Measurements from ENCODE around the gene PIK3R3. TPM values are rescaled to one million over a fixed set of nuclear protein-coding genes. Genes with fewer than 3 reads are reported as not detected.
A peak's percentile ranks its signal among the peaks of the same experiment; 100 is the strongest.
"Not testable (repeated sequence)": the region's sequence is repeated elsewhere in the genome, so short reads cannot be mapped to it uniquely, and the experiment has no call there.

PIK3R3 gene
- total RNA-seq, 2 donors from 2014 or later, result 3.3 to 7.4 TPM

DNA sequence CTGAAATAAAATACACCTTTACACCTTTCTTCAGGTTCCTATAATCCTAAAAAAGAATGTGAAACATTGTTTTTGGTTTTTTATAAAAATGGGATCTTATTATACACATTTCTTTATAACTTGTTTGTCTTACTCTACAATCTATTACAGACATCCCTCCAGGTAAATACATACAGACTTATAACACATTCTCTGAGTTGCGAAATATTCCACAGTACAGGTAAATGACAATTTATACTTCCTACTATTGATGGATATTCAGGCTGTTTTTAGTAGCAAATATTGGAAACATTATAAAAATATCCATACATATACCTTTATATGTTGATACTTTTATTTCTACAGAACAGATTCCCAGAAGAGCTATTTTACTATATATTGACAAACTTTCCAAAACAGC lies 20.3 kb downstream of the PIK3R3 start:
- Mint-ChIP-seq H3K27me3 (no peaks in the 10 kb centered on the region), H3K4me1 (ENCODE audit: low read depth in 2 of 2) (no peaks in the 10 kb centered on the region), H3K36me3 (no peaks in the 10 kb centered on the region), H3K9me3 (no peaks in the 10 kb centered on the region), H3K4me3 (no peak overlapping the region), H3K27ac (no peak overlapping the region)
- ATAC-seq (no peak), DNase-seq (ENCODE audit: low spot score) (no peak)

DNA sequence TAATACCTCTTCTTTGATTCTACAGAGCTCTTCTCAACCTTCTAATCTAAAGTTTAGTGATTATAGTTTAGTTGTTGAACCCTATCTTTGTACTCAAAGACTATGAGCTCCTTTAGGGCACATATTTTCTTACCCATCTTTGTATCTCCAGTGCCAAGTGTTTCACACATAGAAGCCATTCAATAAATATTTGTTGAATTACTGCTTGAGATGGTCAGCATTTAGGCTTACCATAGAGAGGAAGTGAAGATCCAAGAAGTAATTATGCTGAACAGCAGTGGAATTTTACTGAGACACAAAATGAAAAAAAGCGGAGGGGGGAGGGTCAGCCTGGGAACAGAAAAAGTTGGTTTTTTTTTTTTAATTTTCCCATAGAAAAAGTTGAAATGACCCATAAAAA lies 21.9 kb downstream of the PIK3R3 start:
- Mint-ChIP-seq H3K9me3 (no peaks in the 10 kb centered on the region), H3K4me1 (ENCODE audit: low read depth in 2 of 2) (no peaks in the 10 kb centered on the region), H3K27ac (no peak overlapping the region), H3K4me3 (no peak overlapping the region), H3K36me3 (no peaks in the 10 kb centered on the region), H3K27me3 (no peaks in the 10 kb centered on the region)
- no peak for DNase-seq (ENCODE audit: low spot score)
- ATAC-seq, result no peak

DNA sequence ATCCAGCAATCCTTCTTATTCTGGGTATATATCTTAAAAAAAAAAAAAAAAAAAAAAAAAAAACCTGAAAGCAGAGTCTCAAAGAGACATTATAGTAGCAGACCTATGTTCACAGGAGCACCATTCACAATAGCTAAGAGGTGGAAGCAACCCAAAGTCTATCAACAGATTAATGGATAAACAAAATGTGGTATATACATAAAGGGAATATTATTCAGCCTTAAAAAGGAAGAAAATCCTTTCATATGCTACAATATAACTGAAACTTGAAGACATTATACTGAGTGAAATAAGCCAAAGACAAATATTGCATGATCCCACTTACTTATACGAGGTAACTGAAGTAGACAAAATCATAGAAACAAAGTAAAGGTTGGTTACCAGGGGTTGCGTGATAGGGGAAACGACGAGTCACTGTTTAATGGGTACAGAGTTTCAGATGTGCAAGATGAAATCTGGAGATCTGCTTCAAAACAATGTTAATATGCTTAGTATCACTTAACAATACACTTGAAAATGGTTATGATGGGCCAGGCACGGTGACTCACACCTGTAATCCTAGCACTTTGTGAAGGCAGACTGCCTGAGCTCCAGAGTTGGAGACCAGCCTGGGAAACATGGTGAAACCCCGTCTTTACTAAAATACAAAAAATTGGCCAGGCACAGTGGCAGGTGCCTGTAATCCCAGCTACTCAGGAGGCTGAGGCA lies 29.5 kb downstream of the PIK3R3 start:
- no peak for ATAC-seq
- no peak for DNase-seq (ENCODE audit: low spot score)
- Mint-ChIP-seq H3K9me3 (no peaks in the 10 kb centered on the region), H3K27ac (no peak overlapping the region), H3K27me3 (no peaks in the 10 kb centered on the region), H3K36me3 (peaks cover 10% of the 10 kb centered on the region), H3K4me3 (no peak overlapping the region), H3K4me1 (ENCODE audit: low read depth in 2 of 2) (peaks cover 0 to 5% of the 10 kb centered on the region in 2 donors)

DNA sequence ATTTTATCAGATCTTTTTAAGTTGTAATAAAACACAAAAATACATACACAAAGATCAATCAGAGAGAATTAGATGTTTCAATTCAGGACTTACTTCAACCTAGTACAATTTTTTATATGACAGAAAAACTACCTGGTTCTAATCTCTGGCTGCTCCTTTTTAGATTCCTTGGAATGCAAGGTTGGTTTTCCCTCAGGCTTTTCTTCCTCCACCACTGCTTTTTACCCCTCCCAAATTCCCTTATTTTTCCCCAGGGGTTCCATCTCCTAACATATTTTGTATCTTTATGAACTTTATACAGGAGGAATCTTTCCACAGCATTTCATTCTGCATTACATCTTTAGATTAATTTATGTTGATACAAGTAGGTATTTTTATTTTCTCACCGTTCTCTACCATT lies 33.2 kb downstream of the PIK3R3 start:
- H3K36me3 Mint-ChIP-seq, result peaks cover 10% of the 10 kb centered on the region
- H3K9me3 Mint-ChIP-seq, result no peaks in the 10 kb centered on the region
- no peak overlapping the region for H3K4me3 Mint-ChIP-seq
- H3K27me3 Mint-ChIP-seq, result no peaks in the 10 kb centered on the region
- no peak for DNase-seq (ENCODE audit: low spot score)
- no peak overlapping the region for H3K27ac Mint-ChIP-seq
- no peak for ATAC-seq
- H3K4me1 Mint-ChIP-seq (ENCODE audit: low read depth in 2 of 2), result peaks cover 0 to 8% of the 10 kb centered on the region in 2 donors

DNA sequence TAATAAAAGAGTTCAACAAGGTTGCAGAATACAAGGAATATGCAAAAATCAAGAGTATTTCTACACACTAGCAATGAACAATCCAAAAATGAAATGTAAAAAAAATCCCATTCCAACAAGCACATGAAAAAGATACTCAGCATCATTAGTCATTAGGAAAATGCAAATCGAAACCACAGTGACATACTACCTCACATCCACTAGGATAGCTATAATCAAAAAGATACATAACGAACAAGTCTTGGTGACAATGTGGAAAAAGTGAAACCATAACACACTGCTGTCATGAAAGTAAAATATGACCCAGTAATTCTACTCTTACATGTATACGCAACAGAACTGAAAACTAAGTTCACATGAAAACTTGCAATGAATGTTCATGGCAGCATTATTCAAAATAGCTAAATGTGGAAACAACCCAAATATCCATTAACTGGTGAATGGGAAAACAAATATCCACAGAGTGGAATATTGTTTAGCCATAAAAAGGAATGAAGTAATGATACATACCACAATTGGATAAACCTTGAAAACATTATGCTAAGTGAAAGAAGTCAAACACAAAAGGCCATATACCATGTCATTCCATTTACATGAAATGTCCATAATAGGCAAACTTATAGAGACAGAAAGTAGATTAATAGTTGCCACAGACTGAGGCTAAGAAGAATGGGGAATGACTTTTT lies 34.3 kb downstream of the PIK3R3 start:
- Mint-ChIP-seq H3K9me3 (no peaks in the 10 kb centered on the region), H3K27ac (no peak overlapping the region), H3K4me1 (ENCODE audit: low read depth in 2 of 2) (peaks cover 0 to 8% of the 10 kb centered on the region in 2 donors), H3K4me3 (no peak overlapping the region), H3K36me3 (peaks cover 10% of the 10 kb centered on the region), H3K27me3 (no peaks in the 10 kb centered on the region)
- peak in 1 of 2 donors; percentile 61 for ATAC-seq
- no peak for DNase-seq (ENCODE audit: low spot score)

DNA sequence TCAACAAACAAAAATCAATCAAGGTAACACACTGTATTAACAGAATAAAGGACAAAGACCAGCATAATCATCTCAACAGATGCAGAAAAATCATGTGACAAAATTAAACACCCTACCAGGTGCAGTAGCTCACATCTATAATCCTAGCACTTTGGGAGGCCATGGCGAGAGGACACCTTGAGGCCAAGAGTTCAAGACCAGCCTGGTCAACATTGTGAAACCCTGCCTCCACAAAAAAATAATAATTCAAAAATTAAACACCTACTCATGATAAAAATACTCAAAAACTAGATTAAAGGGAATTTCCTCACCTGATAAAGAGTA lies 35.3 kb downstream of the PIK3R3 start:
- DNase-seq (ENCODE audit: low spot score) (no peak), ATAC-seq (no peak)
- H3K4me3 Mint-ChIP-seq, result no peak overlapping the region
- no peak overlapping the region for H3K27ac Mint-ChIP-seq
- no peaks in the 10 kb centered on the region for H3K27me3 Mint-ChIP-seq
- peaks cover 0 to 8% of the 10 kb centered on the region in 2 donors for H3K4me1 Mint-ChIP-seq (ENCODE audit: low read depth in 2 of 2)
- H3K36me3 Mint-ChIP-seq, result peaks cover 10% of the 10 kb centered on the region
- no peaks in the 10 kb centered on the region for H3K9me3 Mint-ChIP-seq

DNA sequence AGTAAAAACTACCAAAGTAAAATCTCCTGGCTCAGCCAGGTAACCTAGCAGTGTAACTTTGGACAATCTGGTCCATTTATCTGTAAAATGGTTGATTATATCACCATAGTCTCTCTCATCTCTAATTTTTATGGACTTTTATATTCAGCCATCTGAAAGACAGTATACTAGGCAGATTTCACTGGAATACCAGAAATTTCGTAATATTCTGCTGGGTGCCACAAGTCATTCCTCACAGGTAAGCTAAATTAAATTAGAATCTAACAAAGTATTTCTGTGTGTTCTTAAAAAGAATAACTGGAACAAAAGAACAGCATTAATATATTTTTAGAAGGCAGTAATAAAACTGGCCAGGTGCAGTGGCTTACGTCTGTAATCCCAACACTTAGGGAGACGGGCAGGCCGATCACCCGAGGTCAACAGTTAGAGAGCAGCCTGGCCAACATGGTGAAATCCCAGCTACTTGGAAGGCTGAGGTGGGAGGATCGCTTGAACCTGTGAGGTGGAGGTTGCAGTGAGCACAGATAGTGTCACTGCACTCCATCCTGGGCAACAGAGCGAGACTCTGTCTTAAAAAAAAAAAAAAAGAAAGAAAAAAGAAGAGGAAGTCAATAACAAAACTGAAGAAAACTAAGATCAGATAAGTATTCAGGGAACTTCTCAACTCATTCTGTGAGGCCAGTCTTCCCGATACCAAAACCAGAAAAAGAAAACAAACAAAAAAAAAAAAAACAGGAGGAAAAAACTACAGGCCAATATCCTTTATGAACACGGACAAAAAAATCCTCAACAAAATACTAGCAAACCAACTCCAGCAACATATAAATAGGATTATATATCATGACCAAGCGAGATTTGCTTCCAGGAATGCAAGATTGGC lies 35.9 kb downstream of the PIK3R3 start:
- DNase-seq (ENCODE audit: low spot score), result no peak
- peak overlapping the region in 1 of 2 donors; percentile 42 for H3K27ac Mint-ChIP-seq
- H3K4me3 Mint-ChIP-seq, result no peak overlapping the region

DNA sequence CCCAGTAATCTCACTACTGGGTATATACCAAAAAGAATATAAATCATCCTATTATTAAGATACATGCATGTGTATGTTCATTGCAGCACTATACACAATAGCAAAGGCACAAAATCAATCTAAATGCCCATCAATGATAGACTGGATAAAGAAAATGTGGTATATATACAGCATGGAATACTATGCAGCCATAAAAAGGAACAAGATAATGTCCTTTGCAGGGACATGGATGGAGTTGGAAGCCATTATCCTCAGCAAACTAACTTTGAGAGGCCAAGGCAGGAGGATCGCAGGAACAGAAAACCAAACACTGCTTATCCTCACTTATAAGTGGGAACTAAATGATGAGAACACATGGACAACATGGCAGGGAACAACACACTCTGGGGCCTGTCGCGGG lies 37.3 kb downstream of the PIK3R3 start:
- H3K4me1 Mint-ChIP-seq (ENCODE audit: low read depth in 2 of 2); H3K27me3 Mint-ChIP-seq; H3K4me3 Mint-ChIP-seq; H3K27ac Mint-ChIP-seq; ATAC-seq; H3K9me3 Mint-ChIP-seq; DNase-seq (ENCODE audit: low spot score): not testable (repeated sequence)
- peaks cover 10% of the 10 kb centered on the region for H3K36me3 Mint-ChIP-seq

More for the DNA sequence above, 35.9 kb downstream of the PIK3R3 start:
- ATAC-seq, result no peak
- Mint-ChIP-seq H3K9me3 (no peaks in the 10 kb centered on the region), H3K4me1 (ENCODE audit: low read depth in 2 of 2) (peaks cover 0 to 8% of the 10 kb centered on the region in 2 donors), H3K27me3 (no peaks in the 10 kb centered on the region), H3K36me3 (peaks cover 10% of the 10 kb centered on the region)

DNA sequence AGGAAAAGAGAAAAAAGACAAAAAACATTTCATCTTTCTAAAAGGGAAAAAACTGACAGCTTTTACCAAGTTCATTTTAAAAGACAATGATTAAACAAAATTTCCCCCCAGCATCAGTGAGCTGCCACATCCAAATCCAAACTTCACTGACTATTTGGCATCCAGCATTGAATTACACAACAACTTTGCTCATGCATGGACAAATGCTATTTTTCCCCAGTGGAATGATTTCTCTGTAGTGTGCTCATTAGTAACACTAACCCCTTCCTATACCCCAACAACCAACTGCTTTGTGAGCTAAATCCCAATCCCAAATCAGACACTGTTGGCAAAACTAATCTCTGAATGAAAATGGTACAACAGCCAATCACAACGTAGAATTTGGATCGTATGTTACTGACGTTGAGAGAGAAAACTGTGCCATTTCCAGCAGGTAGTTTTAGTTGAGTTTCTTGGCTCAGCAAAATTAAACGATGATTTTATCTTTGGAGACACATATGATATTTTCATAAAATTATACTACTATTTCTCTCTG lies 37.9 kb downstream of the PIK3R3 start:
- Mint-ChIP-seq H3K27me3 (no peaks in the 10 kb centered on the region), H3K9me3 (no peaks in the 10 kb centered on the region), H3K27ac (no peak overlapping the region), H3K4me3 (no peak overlapping the region), H3K36me3 (peaks cover 9% of the 10 kb centered on the region), H3K4me1 (ENCODE audit: low read depth in 2 of 2) (peaks cover 0 to 8% of the 10 kb centered on the region in 2 donors)
- no peak for ATAC-seq
- DNase-seq (ENCODE audit: low spot score), result no peak

DNA sequence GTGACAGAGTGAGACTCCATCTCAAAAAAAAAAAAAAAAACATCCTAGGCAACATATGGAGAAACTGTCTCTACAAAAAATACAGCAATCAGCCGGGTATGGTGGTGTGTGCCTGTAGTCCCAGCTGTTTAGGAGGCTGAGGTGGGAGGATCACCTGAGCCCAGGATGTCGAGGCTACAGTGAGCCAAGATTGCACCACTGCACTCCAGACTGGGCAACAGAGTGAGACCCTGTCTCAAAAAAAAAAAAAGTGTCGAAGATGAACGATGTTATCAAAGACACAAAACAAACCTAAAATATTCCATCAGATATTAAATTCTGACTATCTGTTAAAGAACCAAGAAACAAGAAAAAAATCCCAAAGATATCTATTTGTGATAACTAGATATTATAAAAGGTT lies 38.6 kb downstream of the PIK3R3 start:
- ATAC-seq; H3K4me3 Mint-ChIP-seq; H3K4me1 Mint-ChIP-seq (ENCODE audit: low read depth in 2 of 2); H3K27me3 Mint-ChIP-seq; H3K36me3 Mint-ChIP-seq; DNase-seq (ENCODE audit: low spot score); H3K9me3 Mint-ChIP-seq; H3K27ac Mint-ChIP-seq: not testable (repeated sequence)

DNA sequence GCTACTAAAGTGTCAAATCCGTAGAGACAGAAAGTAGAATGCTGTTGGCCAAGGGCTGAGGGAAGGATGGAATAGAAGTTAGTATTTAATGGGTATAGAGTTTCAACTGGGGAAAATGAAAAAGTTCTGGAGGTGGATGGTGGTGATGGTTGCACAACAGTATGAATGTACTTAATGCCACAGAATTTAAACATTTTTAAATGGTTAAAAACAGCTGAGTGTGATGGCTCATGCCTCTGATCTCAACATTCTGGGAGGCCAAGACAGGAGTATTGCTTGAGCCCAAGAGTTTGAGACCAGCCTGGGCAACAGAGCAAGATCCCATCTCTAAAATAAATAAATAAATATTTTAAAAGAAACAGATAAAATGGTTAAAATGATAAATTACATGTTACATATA lies 44.5 kb downstream of the PIK3R3 start:
- ATAC-seq (no peak), DNase-seq (ENCODE audit: low spot score) (no peak)
- Mint-ChIP-seq H3K27ac (no peak overlapping the region), H3K9me3 (no peaks in the 10 kb centered on the region), H3K4me3 (no peak overlapping the region), H3K27me3 (no peaks in the 10 kb centered on the region), H3K36me3 (no peaks in the 10 kb centered on the region), H3K4me1 (ENCODE audit: low read depth in 2 of 2) (peaks cover 0 to 4% of the 10 kb centered on the region in 2 donors)

DNA sequence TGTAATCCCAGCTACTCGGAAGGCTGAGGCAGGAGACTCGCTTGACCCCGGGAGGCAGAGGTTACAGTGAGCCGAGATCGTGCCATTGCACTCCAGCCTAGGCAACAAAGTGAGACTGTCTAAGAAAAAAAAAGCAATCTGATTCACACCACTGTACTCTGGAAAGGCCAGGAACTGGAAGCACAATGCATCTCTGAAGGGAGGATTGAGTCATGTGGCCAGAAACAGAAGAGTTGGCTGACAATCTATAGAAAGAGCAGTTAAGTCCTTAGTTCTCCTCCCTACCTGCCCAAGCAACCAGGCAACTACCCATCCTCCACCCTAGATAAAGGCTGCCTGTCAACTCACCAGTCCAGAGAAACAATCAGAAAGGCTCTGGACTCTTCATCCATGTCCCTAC lies 45.9 kb downstream of the PIK3R3 start:
- Mint-ChIP-seq H3K9me3 (no peaks in the 10 kb centered on the region), H3K4me3 (no peak overlapping the region), H3K27ac (no peak overlapping the region), H3K4me1 (ENCODE audit: low read depth in 2 of 2) (peaks cover 0 to 4% of the 10 kb centered on the region in 2 donors), H3K36me3 (no peaks in the 10 kb centered on the region), H3K27me3 (no peaks in the 10 kb centered on the region)
- DNase-seq (ENCODE audit: low spot score) (no peak), ATAC-seq (no peak)

DNA sequence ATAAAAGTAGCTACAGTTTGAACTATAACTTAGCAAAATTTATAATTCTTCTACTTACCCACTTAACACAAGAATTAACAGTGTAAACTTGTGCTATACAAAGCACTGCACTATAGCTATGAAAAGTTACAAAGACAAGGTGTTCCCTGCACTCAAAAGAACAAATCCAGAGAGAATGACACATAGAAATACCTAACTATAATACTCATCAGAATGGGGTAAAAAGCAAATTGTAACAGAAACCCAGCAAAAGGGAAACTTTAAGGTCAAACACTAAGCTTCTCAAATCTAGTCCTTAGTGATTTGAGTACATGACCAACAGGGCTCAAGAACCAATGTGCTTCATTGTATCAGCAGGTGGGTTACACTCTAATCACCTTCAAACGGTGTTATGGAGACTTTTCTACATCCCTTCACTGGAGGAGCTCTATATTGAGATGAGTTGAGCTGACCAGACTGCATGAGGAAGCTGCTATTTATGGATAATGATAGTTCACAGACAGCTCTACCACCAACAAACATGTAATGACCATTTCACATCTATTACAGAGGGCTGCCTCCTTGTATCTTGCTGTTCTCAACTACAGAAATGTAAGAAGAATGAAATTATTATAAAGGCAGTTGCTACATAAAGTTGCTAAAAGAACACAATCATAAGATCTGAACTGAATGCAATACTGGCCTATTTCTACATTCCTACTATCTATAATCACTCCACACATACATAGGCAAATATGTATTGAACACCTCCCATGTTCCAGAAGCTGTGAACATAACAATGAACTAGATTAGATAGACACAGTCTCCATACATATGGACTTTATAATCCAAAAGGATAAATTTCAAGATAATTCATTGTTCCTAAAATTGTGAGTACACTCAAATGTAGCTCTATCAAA lies 47.6 kb downstream of the PIK3R3 start:
- DNase-seq (ENCODE audit: low spot score) (no peak), ATAC-seq (no peak)
- peaks cover 0 to 4% of the 10 kb centered on the region in 2 donors for H3K4me1 Mint-ChIP-seq (ENCODE audit: low read depth in 2 of 2)
- H3K9me3 Mint-ChIP-seq, result no peaks in the 10 kb centered on the region
- no peak overlapping the region for H3K27ac Mint-ChIP-seq
- no peaks in the 10 kb centered on the region for H3K27me3 Mint-ChIP-seq
- H3K4me3 Mint-ChIP-seq, result no peak overlapping the region
- no peaks in the 10 kb centered on the region for H3K36me3 Mint-ChIP-seq
